GM19240 (cell line): ENCODE measurements around the gene CXCL13.
A peak's percentile ranks its signal among the peaks of the same experiment; 100 is the strongest.
"Not testable (repeated sequence)": the region's sequence is repeated elsewhere in the genome, so short reads cannot be mapped to it uniquely, and the experiment has no call there.

Experiments
- DNase-seq: peaks from one replicate; pipeline ENCODE4 v3.0.0; 2011; ENCODE audit warnings: low spot score; ENCODE audit not compliant: insufficient read length

The CXCL13 gene

GRCh38 chr4:77601614-77602187 lies 3.9 kb upstream of the CXCL13 start:
- DNase-seq = no peak

GRCh38 chr4:77613267-77613666 lies 7.6 kb downstream of the CXCL13 start:
- no peak for DNase-seq

GRCh38 chr4:77615153-77615552 lies 9.5 kb downstream of the CXCL13 start:
- DNase-seq = no peak

DNA sequence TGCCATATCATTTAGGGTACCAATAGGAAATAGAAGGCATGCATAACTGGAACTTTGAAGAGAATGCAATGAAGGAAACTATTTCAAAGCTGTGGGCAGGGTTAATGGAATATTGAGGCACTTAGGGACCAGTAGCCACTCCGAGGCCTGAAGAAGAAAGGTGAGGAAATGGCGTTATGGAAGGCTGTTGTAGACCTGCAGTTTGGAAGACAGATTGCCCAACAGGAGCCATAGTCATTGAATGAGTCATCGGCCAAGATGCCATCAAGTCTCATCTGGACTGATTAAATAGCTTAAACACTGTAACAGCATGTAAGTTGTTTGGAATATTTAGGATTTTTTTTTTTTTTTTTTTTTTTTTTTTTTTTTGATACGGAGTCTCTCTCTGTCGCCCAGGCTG lies 11.6 kb downstream of the CXCL13 start:
- DNase-seq = no peak

GRCh38 chr4:77618383-77619241 lies 13.0 kb downstream of the CXCL13 start:
- peak; percentile 29 for DNase-seq

GRCh38 chr4:77619408-77619807 lies 13.8 kb downstream of the CXCL13 start:
- DNase-seq = no peak

DNA sequence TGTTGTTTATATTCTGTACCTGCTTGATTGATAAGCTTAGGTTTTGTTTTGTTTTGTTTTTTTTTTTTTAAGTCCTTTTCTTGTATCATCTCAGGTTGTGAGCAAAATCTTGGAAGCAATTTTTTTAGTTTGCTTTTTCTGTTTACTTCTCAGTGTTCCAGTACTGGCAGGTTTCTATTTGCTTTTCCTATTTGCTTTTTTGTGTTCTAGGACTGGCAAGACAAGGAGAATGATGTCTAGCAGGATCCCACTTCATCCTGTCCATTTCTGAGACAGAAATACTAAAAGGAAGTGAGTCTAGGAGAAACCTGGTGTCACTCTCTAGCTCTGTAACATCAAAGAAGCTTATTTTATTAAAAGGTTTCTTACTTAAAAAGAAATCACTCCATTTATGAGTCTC lies 15.6 kb downstream of the CXCL13 start:
- DNase-seq = no peak

GRCh38 chr4:77623091-77623490 lies 17.5 kb downstream of the CXCL13 start:
- DNase-seq = no peak

- no peak for DNase-seq
These were observed 18.6 kb downstream of the CXCL13 start for GRCh38 chr4:77624213-77624612.

GRCh38 chr4:77625485-77625884 lies 19.9 kb downstream of the CXCL13 start:
- DNase-seq = no peak

GRCh38 chr4:77629885-77630284 lies 24.3 kb downstream of the CXCL13 start:
- no peak for DNase-seq

GRCh38 chr4:77631276-77631675 lies 25.7 kb downstream of the CXCL13 start:
- no peak for DNase-seq

DNA sequence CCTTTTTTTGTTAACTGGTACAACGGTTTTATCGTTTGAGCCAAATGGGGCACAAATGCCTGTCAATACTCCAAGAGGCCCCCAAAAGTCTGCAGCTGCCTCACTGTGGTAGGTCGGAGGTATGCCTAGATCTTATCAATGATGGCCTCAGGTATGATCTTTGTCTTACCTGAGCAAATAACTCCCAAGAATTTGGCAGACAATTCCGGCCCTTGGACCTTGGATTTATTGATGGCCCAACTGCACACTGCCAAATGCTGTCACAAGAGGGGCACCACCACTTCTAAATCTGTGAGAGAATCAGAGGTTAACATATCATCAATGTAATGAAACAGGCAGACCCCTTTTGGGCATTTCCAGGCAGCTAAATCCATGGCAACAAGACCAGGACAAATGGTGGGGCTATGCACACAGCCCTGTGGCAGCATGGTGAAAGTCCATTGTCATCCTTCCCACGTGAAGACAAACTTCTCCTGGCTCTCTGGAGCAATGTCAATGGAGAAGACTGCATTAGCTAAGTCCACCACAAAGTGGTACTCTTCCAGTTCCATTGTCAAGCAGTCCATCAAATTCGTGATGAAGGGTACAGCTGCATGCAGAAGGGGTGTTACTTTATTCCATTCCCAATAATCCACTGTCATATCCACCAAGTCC lies 28.6 kb downstream of the CXCL13 start:
- DNase-seq = no peak

- DNase-seq = no peak
These were observed 29.6 kb downstream of the CXCL13 start for GRCh38 chr4:77635246-77635645.

DNA sequence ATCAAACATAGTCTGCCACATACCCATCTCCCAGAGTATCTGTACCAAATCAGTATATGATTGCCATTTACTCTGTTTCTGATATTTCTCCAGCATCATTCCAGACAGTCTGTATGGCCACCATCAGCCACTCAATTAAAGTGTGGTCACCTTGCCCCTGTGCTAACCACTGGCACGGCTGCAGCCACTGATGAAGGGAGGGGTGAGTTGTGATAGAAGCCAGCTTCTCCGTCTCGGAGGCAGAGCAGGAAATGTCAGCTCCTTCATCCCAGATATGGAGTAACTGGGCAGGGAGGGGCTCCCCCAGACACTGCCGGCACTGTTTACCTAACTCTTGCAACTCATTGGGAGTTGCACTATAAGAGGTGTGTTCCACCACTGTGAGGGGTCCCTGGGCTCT lies 30.3 kb downstream of the CXCL13 start:
- DNase-seq = no peak

GRCh38 chr4:77636902-77637301 lies 31.3 kb downstream of the CXCL13 start:
- no peak for DNase-seq

DNA sequence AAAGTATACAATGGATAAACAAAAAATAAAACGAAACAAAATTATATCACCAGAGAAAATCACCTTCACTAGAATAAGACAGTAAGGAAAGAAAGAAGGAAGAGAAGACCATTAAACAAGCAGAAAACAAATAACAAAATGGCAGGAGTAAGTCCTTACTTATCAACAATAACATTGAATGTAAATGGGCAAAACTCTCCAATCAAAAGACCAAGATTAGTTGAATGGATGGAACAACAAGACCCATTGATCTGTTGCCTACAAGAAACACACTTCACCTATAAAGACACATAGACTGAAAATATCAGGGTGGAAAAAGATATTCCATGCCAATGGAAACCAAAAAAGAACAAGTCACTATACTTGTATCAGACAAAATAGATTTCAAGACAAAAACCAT lies 38.4 kb downstream of the CXCL13 start:
- not testable (repeated sequence) for DNase-seq

DNA sequence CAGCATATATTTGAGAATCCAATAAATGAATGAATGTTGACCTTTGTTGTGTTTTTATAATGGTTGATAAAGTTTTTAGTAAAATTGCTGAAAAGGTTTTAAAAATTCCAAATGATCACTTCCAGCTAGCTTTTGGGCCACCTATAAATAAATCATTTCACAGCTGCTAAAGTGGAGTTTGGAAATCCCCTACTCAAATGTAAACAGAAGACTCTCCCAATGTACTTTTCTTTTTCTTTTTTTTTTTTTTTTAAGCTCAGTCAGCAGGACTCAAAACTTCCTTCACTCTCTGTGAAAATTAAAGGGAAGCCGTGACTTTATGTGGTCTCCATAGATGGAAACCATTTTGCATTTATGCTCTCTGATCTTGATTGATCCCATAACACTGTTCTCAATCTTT lies 45.2 kb downstream of the CXCL13 start:
- no peak for DNase-seq

- DNase-seq = no peak
These were observed 46.2 kb downstream of the CXCL13 start for GRCh38 chr4:77651820-77652219.

DNA sequence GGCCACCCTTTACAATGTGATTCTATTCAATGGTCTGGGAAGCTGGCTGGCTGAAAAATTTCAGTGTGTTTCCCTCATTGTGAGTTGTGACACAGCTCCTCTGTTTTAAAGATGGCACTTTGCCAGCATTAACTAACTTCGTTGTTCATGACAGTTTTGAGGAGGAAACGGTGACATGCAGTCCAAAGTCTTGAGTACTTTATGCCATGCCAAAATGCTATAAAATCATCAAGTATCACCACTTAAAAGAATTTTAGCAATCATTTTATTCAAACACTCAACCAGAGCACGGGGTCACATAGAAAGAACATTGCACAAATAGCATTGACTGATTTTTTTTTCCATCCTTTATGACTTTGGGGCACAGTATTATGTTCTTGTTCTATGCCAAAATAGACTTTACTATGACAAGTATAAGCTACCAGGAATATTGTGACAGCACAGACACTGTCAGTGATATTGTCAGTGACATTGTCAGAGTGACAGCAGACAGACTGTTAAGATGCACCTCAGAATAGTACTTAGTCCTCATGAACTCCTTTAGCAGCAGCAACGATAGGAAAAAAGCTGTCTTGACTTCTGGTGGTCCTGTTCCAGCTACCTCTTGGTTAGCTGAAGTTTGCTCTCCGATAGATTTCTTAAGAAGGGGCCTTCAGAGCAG lies 46.7 kb downstream of the CXCL13 start:
- no peak for DNase-seq

GRCh38 chr4:77653162-77653758 lies 47.6 kb downstream of the CXCL13 start:
- DNase-seq = no peak

GRCh38 chr4:77660318-77660717 lies 54.7 kb downstream of the CXCL13 start:
- DNase-seq = not testable (repeated sequence)
